ENCODE measurements around the gene CPN2.
A peak's percentile ranks its signal among the peaks of the same experiment; 100 is the strongest.

CPN2 gene

DNA sequence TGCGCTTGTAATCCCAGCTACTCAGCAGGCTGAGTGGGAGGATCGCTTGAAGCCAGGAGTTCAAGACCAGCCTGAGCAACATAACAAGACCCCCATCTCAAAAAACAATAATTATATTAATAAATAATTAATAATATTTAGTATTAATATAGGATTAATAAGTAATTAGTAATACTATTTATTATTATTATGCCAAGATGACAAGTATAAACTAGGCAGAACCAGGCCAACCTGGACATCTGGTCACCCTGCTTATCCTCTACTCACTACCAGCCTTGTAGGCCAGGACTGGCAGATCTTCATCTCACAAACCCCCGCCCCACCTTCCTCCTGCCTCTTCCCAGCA, 429 bp downstream of the CPN2 start:
- no peak for DNase-seq

DNA sequence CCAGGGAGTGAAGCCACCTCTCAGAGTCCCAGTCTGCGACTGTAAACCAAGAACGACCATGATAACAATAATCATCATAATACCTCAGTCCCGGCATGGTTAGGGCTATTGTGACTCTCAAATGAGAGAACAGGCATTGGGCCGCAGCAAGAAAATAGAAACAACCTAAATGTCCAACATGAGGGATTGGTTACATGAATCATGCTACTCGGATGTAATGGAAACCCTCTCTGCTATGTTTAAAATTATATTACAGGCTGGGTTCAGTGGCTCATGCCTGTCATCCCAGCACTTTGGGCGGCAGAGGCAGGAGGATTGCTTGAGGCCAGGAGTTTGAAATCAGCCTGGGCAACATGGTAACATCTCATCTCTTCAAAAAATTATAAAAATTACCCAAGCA, 2.8 kb downstream of the CPN2 start:
- DNase-seq = no peak

DNA sequence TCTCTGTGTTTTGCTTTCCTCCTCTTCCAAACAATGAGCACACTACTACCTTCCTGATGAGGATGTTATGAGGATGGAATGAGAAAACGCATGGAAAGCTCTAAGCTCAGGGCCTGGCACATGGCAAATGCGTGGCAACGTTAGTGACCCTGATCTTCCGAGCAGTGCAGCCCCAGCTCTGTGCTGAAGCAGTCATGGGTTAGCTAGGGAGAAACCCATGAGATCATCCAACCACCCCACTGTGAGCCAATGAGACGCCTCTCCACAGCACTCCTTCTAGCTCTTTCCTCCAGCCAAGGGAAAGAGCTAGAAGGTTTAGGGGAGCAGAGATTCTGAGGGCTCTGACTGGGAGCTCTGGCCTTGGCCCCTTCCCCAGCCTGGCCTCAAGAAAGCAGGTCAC, 4.5 kb downstream of the CPN2 start:
- no peak for DNase-seq

DNA sequence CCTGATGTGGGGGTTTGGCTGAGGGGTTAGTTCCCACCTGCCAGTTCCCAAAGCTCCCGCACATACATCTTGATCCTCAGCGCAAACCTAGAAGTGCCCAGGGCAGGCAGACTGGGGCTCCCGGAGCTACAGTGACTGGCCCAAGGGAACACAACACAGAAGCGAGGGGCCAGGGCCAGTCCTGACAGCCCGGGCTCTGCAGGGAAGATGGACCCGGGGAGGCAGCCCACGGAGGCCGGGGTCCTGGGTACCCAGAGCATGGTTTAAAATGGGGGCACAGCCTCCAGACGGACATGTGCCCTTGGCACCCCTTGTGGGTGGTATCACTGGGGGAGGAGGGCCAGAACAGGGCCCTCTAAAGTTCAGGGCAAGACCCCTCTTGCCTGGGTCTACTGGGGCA, 5.1 kb downstream of the CPN2 start:
- DNase-seq = no peak

DNA sequence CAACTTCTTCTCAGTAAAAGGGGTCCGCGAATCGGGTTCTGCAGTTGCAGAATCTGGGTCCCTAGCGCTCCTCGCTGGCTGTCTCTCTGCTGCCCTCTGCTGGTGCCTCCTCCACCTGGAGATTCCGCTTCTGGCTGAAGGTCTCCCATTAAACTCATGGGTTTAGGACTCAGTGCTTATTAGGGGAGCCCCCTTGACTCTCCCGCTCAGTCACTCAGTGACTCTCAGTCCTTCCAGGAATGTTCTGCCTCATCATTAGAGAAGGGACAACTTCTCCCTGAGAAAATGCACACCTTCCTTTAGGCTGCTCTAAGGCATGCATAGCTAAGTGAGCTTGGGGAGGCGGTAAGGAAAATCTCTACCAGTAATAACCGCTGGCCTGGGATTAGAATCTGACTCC, 7.1 kb downstream of the CPN2 start:
- DNase-seq = peak; percentile 76

DNA sequence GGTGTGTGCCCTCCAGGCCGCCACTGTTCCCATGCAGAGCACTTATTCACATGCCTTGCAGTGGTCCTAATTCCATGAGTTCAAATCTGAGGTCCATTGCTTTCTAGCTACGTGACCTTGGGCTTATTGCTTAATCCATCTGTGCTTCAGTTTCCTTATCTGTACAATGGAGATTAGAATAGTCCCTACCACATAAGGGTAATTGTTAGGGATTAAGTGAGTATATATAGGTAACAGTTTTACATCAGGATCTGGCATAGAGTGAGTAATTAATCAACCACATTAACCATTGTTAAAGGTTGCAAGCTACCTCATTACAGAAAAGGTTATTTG, 7.6 kb downstream of the CPN2 start:
- DNase-seq = no peak

DNA sequence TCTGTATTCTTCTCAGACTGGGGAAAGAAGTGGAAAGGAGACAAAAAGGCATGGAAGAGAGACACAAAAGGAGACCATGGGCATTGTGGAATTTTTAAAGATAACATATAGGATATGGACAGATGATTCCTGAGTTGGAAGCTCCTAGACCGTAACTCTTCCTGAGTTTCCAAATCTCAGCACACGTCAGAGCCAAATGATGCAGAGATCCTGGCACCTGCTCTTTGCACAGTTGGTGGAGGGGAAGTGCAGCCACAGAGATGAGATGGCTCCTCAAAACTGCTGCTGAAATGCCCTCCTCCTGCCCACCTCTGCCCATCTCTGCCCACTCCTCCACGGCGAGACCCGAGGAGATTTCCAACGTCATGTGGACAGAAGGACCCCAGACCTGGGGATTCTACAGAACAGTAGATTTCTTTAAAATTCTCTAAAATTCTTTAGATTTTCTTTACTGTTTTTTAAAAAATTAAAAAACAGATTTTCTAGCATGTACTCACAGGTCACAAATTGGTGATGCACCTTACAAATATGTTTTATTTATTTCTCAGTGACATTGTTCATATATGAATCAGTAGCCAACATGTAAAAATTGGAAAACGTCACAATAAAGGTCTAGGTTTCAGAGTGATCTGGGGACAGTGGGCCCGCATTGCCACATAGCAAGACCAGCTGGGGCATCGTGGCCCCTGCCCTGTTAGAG, 8.1 kb downstream of the CPN2 start:
- DNase-seq = no peak

DNA sequence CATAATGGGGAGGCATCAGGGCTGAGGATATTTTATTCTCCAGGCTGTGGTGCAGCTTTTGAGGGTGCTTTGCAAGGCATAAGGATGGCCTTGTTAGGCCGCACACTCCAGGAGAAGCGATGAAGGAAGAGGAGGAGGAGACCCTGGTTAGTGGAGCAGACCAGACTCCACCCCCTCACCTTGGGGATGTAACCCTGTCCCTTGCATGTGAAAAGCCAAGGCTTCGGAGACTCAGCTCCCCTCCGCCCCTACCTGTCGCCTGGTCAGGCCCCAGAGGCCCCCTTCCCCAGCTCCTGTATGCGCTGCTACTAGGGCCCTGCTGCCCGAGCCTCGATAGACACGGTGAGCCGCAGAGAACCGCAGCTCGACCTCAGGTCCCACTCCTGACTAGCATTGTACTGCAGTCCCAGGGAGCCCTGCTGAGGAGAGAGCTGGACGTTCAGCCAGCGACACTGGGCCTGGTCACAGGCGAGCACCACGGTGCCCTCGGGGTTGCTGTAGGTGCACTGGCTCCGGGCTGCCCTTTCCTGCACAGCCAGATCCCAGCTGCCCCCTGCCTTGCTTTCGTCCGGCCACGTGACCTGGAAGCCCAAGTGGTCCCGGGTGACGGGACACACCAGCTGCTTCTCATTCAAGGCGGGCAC, 10.2 kb downstream of the CPN2 start:
- no peak for DNase-seq

- no peak for DNase-seq
These were observed 11.3 kb downstream of the CPN2 start for GRCh38 chr3:194339840-194340239.

DNA sequence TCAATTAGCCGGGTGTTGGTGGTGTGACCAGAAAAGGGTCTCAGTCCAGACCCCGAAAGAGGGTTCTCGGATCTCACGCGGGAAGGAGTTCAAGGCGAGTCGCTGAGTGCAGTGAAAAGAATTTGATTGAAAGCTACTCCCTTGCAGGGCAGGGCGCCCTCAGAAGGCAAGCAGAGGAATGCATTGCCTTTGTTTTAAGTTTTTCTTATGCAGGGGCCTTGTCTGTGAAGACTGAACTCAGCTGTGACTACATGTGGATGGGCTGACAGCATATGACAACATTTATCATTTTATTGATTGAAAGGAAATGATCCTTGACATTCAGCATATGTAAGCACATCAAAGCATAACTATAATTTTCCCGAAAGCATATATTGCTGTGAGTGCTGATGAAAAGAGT, 11.8 kb downstream of the CPN2 start:
- DNase-seq = no peak

- DNase-seq = no peak
These were observed 13.0 kb downstream of the CPN2 start for GRCh38 chr3:194337965-194338753.

- DNase-seq = no peak
These were observed 14.3 kb downstream of the CPN2 start for GRCh38 chr3:194336601-194337355.

DNA sequence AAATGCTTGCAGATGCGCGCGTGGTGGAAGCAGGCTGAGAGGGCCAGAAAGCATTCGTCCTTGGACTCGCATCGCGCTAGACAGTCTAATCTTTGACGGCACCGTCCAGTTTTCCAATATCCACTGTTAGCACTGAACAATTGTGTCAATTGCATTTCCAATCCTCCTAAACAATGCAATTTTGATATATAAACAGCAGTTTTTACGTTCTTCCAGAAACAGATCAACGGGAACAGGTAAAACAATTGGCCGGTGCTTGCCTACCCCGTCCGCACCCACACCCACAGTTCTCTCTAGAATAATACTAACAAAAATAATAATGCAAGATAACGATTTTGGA, 17.2 kb downstream of the CPN2 start:
- DNase-seq = no peak

GRCh38 chr3:194333212-194333980, 17.7 kb downstream of the CPN2 start:
- DNase-seq = peak; percentile 90

DNA sequence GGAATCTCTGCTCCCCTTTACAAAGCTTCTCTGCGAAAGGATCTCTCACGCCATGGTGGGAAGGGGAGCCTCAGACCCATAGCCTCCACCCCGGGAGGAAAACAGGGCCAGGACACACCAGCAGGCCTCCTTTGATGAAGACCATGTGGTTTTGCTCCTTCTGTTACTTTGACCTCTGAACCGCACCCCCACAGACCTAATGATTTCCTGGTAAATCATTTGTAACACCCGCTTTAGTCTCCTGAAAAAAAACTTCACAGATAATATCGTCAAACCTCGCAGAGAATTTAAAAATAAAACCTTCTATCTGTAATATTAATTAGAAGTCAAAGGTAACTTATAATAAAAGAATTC, 18.3 kb downstream of the CPN2 start:
- no peak for DNase-seq

DNA sequence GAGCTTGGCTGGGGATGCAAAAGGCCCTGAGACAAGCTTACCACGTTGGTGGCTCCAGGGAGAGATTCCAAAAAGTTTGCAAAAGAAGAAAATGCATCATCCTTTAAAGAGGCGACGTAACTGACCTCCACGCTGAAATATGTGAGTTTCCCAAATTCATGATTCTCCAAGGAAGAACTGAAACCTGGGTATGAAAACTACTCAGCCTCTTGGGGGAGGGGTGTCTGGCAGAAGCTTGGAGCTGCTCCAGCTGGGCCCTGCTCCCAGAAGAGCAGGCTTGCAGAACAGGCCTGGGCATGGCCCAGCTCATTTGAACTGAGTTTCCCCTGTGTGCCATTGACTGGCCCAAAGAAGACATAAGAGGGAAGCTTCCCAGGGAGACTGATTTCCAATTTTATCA, 20.5 kb downstream of the CPN2 start:
- DNase-seq = no peak

DNA sequence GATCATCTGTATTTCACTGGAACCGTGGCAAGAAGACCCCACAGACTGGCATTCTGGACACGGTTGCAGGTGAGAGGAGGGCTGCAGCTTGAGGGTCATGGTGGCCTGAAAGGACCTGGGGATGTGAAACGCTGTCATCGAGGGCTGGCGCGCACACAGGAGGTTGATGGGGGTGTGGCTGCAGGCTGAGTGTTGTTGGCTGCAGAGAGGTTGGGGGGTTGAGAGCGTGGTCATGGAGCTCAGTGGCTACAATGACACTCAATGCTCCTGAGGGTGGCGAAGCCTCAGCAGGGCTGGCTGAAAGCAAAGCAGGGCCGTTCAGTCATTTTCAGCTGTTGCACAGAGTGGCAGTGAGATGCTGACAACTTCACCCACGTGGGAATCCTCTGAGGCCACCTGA, 21.0 kb downstream of the CPN2 start:
- DNase-seq = no peak

- DNase-seq = no peak
These were observed 21.6 kb downstream of the CPN2 start for GRCh38 chr3:194329583-194329965.

- no peak for DNase-seq
These were observed 22.1 kb downstream of the CPN2 start for GRCh38 chr3:194328942-194329582.

DNA sequence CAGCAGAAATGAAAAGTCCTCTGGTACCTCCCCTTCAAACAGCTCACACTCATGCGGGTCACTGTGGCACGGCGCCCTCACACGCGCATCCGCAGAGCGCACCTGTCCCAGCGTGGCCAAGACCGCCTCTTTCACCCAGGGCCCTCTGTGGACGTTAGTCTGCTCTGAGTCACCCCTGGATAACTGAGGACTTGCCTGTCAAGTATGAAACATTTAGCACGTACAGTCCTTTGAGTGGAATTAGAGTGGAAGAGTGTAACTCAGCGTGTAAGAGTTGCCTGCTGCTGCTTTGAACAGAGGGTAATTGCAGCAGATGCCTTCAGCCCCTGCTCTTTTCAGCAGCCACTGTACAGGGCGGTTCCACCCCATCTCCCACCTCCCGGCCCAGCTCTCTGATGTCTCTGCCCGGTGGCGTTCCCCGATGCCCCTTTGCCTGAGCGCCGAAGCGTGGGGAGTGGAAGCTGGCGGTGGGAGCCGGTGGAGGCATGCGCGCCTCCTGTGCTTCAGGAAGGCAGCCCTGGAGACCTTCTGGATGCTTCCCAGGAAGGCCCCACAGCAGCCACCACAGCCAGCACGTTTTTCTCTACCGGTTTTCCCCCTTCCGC, 23.0 kb downstream of the CPN2 start:
- DNase-seq = no peak

DNA sequence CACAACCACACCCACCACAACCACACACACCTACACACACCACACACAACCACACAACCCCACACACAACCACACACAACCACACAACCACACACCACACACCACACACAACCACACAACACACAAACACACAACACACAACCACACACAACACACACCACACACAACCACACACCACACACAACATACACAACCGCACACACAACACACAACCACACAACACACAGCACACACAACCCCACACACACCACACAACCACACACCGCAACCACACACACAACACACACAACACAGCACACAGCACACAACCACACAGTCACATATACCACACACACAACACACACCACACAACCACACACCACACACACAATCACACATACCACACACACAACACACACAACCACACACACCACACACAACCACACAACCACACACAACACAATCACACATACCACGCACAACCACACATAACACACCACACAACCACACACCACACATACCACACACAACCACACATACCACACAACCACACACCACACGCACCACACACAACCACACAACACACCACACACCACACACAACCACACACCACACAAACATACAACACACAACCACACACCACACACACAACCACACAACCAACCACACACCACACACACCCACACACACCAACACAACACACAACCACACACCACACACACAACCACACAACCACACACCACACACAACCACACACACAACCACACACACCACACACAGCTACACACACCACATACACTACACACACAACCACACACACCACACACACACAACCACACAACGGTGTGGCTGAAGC, 23.7 kb downstream of the CPN2 start:
- DNase-seq = no peak

GRCh38 chr3:194326968-194327217, 24.2 kb downstream of the CPN2 start:
- DNase-seq = no peak

All from stimulated activated CD4-positive, alpha-beta T cell treated with anti-CD3 and anti-CD28 coated beads, Interleukin-4, amount 100 ng/mL, for 1 hour (primary cell).